Smooth muscle cell (in vitro differentiated cells): ENCODE results near the gene TSEN15. TPM values are rescaled to one million over a fixed set of nuclear protein-coding genes. Genes with fewer than 3 reads are reported as not detected.
"Not testable (repeated sequence)": the region's sequence is repeated elsewhere in the genome, so short reads cannot be mapped to it uniquely, and the experiment has no call there.

Source experiments
- DNase-seq: peaks from one replicate; lab custom pipeline; 2025; ENCODE audit not compliant: unreplicated experiment; lab: John Stamatoyannopoulos, UW
- H2AFZ ChIP-seq: fragments of 200-600 bp; sonication (generic); 2 replicates; pipeline ENCODE4 v1.6.0; 2016; ENCODE audit warnings: antibody characterized with exemption, low read depth, mild to moderate bottlenecking
- H3F3A ChIP-seq: fragments of 200-600 bp; sonication (generic); 2 replicates; pipeline ENCODE4 v1.6.0; 2017; ENCODE audit warnings: antibody characterized with exemption, low read depth
- H3K27ac ChIP-seq: fragments of 200-600 bp; sonication (generic); 2 replicates; pipeline ENCODE4 v1.5.1; 2016; ENCODE audit warnings: low read depth, mild to moderate bottlenecking
- H3K27me3 ChIP-seq: fragments of 200-600 bp; sonication (generic); 2 replicates; pipeline ENCODE4 v1.6.1; 2016; ENCODE audit warnings: low read depth, mild to moderate bottlenecking
- H3K36me3 ChIP-seq: fragments of 200-600 bp; sonication (generic); 2 replicates; pipeline ENCODE4 v1.5.1; 2016; ENCODE audit warnings: low read depth
- H3K4me1 ChIP-seq: fragments of 200-600 bp; sonication (generic); 2 replicates; pipeline ENCODE4 v1.5.1; 2016; ENCODE audit warnings: low read depth
- H3K4me2 ChIP-seq: fragments of 200-600 bp; sonication (generic); 2 replicates; pipeline ENCODE4 v1.6.0; 2016; ENCODE audit warnings: mild to moderate bottlenecking
- H3K4me3 ChIP-seq: fragments of 200-600 bp; sonication (generic); 2 replicates; pipeline ENCODE4 v1.5.1; 2016; ENCODE audit warnings: mild to moderate bottlenecking
- H3K79me2 ChIP-seq: fragments of 200-600 bp; sonication (generic); 2 replicates; pipeline ENCODE4 v1.6.0; 2016; ENCODE audit warnings: low read depth, mild to moderate bottlenecking
- H3K9ac ChIP-seq: fragments of 200-600 bp; sonication (generic); 2 replicates; pipeline ENCODE4 v1.6.0; 2016; ENCODE audit warnings: low read depth
- H3K9me3 ChIP-seq: fragments of 200-600 bp; sonication (generic); replicated peaks from 2 replicates; pipeline ENCODE4 v1.5.1; 2016; ENCODE audit warnings: low read depth
- H4K20me1 ChIP-seq: fragments of 200-600 bp; sonication (generic); 2 replicates; pipeline ENCODE4 v1.6.0; 2016; ENCODE audit warnings: low read depth
- WGBS: methylation state at CpG from one replicate; pipeline ENCODE4 v1.1.7; 2016; ENCODE audit warnings: low lambda C conversion rate; 5-methylcytosine and 5-hydroxymethylcytosine counted together
- polyA plus RNA-seq: library from polyadenylated mRNA; unstranded; fragments of >200 nt; fragmentation: Nextera tagmentation; extraction: Ambion mirVana; gene quantifications from 2 replicates; pipeline ENCODE4 v1.2.1, GENCODE V29; 2016
- total RNA-seq: library from RNA; depleted of rRNA; stranded (reverse); fragments of >200 nt; gene quantifications from 2 replicates; pipeline ENCODE4 v1.2.3, GENCODE V29; 2014
- TF ChIP-seq, protein P1 (sequence below): fragments of 200-600 bp; sonication (generic); IDR thresholded peaks from 2 replicates; pipeline ENCODE4 v1.5.1; 2017; ENCODE audit warnings: borderline replicate concordance, mild to moderate bottlenecking, antibody characterized with exemption; ENCODE audit not compliant: insufficient read depth, poor library complexity, severe bottlenecking

TSEN15 gene
- total and polyA plus RNA-seq, 2 experiments from 2014 or later = 35.6 to 82.0 TPM

DNA sequence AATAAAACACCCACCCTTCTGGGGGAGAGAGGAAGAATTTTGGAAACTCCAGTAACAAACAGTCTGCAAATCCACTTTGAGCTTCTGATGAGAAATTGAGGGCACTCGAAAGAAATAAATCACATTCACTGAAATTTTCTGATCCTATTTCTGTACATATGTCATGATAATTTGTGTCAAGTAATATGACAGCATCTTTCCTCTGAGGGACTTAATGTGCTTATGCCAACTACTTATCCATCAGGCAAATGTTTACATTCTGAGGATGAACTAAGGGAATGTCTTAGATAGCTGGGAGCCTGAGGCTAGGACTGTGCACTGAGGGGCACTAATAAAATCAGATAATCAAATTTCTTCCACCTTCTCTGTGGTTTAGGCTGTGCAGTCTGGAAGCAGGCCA lies 44.5 kb downstream of the TSEN15 start:
- no peaks in the 10 kb centered on the region for H3F3A ChIP-seq
- H3K4me1 ChIP-seq = no peaks in the 10 kb centered on the region
- no peak overlapping the region for H3K27ac ChIP-seq
- no peaks in the 10 kb centered on the region for H4K20me1 ChIP-seq
- TF ChIP-seq, protein P1, sequence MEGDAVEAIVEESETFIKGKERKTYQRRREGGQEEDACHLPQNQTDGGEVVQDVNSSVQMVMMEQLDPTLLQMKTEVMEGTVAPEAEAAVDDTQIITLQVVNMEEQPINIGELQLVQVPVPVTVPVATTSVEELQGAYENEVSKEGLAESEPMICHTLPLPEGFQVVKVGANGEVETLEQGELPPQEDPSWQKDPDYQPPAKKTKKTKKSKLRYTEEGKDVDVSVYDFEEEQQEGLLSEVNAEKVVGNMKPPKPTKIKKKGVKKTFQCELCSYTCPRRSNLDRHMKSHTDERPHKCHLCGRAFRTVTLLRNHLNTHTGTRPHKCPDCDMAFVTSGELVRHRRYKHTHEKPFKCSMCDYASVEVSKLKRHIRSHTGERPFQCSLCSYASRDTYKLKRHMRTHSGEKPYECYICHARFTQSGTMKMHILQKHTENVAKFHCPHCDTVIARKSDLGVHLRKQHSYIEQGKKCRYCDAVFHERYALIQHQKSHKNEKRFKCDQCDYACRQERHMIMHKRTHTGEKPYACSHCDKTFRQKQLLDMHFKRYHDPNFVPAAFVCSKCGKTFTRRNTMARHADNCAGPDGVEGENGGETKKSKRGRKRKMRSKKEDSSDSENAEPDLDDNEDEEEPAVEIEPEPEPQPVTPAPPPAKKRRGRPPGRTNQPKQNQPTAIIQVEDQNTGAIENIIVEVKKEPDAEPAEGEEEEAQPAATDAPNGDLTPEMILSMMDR = no peak
- 100% methylated on average over 1 of the region's 1 CpG for WGBS
- H2AFZ ChIP-seq = no peak overlapping the region
- no peaks in the 10 kb centered on the region for H3K79me2 ChIP-seq
- H3K4me2 ChIP-seq = no peak overlapping the region
- H3K9me3 ChIP-seq = no peaks in the 10 kb centered on the region
- no peaks in the 10 kb centered on the region for H3K27me3 ChIP-seq
- DNase-seq = no peak
- no peak overlapping the region for H3K9ac ChIP-seq
- H3K36me3 ChIP-seq = no peaks in the 10 kb centered on the region
- H3K4me3 ChIP-seq = no peak overlapping the region

GRCh38 chr1:184096580-184096979 lies 45.0 kb downstream of the TSEN15 start:
- H3K9ac ChIP-seq, H3K4me3 ChIP-seq, H3K27me3 ChIP-seq, H2AFZ ChIP-seq, H4K20me1 ChIP-seq, H3F3A ChIP-seq, H3K9me3 ChIP-seq, H3K4me2 ChIP-seq, H3K27ac ChIP-seq, H3K36me3 ChIP-seq, H3K79me2 ChIP-seq, DNase-seq, H3K4me1 ChIP-seq: not testable (repeated sequence)
- WGBS = 89% methylated on average over 5 of the region's 5 CpGs

DNA sequence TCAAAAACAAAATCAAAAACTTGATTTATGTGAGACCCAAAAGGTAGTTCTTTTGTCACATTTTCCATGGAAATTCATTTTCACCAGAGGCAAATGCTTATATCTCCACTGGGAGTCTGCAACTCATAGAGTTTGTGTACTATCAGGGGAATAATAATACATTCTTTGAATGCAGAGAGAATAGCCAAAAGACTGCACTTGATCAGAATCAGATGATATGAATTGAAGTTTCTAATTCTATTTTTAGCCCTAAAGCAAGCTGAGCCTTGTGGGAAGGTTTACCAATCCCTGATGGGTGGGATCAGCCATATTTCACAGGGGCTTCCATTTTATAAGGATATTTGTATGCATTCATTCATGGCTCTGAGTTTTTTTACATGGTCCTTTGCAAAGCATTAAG lies 49.6 kb downstream of the TSEN15 start:
- Histone ChIP-seq H3F3A (no peaks in the 10 kb centered on the region), H3K9ac (no peak overlapping the region), H3K27ac (no peak overlapping the region), H3K27me3 (no peaks in the 10 kb centered on the region), H3K4me3 (no peak overlapping the region), H3K79me2 (no peaks in the 10 kb centered on the region), H3K4me2 (no peak overlapping the region), H3K4me1 (no peaks in the 10 kb centered on the region), H3K9me3 (no peaks in the 10 kb centered on the region), H2AFZ (no peak overlapping the region), H3K36me3 (no peaks in the 10 kb centered on the region), H4K20me1 (no peaks in the 10 kb centered on the region)
- no peak for DNase-seq
- TF ChIP-seq, protein P1 = no peak

DNA sequence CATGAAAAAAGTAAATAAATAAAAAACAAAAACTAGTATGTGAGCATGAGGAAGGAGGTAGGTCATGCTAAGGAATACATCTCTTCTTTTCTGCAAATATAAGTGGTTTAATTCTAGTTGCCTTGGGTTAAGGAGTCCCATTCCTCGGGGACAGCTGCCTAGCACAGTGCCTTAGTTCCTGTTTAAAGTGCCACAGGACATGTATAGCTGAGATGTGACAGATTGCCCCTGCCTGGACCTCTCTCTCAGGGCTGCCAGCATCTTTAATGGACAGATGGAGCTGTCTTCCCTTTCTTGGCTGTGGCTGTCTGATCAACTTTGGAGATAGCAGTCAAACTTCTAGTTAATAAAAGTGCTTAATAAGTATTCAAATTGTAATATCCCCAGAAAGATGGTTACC lies 50.0 kb downstream of the TSEN15 start:
- TF ChIP-seq, protein P1 = no peak
- H2AFZ ChIP-seq = no peak overlapping the region
- H3K27ac ChIP-seq = no peak overlapping the region
- H3K36me3 ChIP-seq = no peaks in the 10 kb centered on the region
- H3K9me3 ChIP-seq = peaks cover 3% of the 10 kb centered on the region
- H3K27me3 ChIP-seq = no peaks in the 10 kb centered on the region
- 89% methylated on average over 1 of the region's 1 CpG for WGBS
- no peaks in the 10 kb centered on the region for H3F3A ChIP-seq
- no peak overlapping the region for H3K4me2 ChIP-seq
- no peak overlapping the region for H3K9ac ChIP-seq
- H3K79me2 ChIP-seq = no peaks in the 10 kb centered on the region
- no peak for DNase-seq
- H3K4me1 ChIP-seq = no peaks in the 10 kb centered on the region
- H3K4me3 ChIP-seq = no peak overlapping the region
- no peaks in the 10 kb centered on the region for H4K20me1 ChIP-seq
